Measurements from ENCODE around the gene CATSPERB. TPM values are rescaled to one million over a fixed set of nuclear protein-coding genes. Genes with fewer than 3 reads are reported as not detected.
"Not testable (repeated sequence)": the region's sequence is repeated elsewhere in the genome, so short reads cannot be mapped to it uniquely, and the experiment has no call there.

CATSPERB gene
- total and polyA plus RNA-seq, 11 donors, result 0.04 to 1.3 (median 0.26) TPM; not detected in 3

DNA sequence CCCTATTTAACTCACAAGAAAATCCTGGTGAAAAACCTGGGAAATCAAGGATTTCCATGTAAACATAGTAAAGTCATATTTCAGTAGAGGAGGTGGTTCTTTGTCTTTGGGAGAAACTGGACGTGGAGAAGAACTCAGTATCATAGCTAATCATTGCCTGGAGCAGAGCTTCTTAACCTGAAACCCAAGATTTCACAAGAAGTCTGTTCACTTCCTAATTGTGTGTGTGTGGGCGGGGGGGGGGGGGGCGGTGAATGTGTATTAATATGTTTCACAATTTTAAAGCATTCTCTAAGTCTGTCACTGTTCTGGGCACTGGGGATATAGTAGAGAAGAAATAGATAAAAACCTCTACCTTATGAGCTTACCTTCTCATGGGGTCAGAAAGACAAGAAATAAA lies 125.0 kb downstream of the CATSPERB start:
- 49 to 74% (median 56%) methylated on average over 3 of the region's 3 CpGs for WGBS, 4 donors
- ATAC-seq (no peak), DNase-seq (no peak)
- TF ChIP-seq POLR2A (IDR thresholded peaks at IDR 0.05) (no peak), CTCF (IDR thresholded peaks at IDR 0.05) (no peak)
- Histone ChIP-seq H3K27ac (no peak overlapping the region), H3K9me3 (no peaks in the 10 kb centered on the region), H3K27me3 (peaks cover 0 to 4% (median 0%) of the 10 kb centered on the region in 9 donors), H3K36me3 (no peaks in the 10 kb centered on the region), H3K4me3 (no peak overlapping the region), H3K4me1 (no peaks in the 10 kb centered on the region)
- intact Hi-C loops (cut with DNase I), result no loop called here

- ATAC-seq; H3K9me3 ChIP-seq; DNase-seq; H3K4me3 ChIP-seq; H3K27me3 ChIP-seq; H3K27ac ChIP-seq; intact Hi-C loops (cut with DNase I); H3K36me3 ChIP-seq; H3K4me1 ChIP-seq: not testable (repeated sequence)
- WGBS, 4 donors, result 25 to 65% (median 53%) methylated on average over 1 of the region's 1 CpG
Observed at GRCh38 chr14:91604611-91605010, 127.3 kb downstream of the CATSPERB start.

- Histone ChIP-seq H3K9me3 (peaks cover 0 to 15% (median 0%) of the 10 kb centered on the region in 12 donors), H3K4me3 (no peak overlapping the region), H3K36me3 (no peaks in the 10 kb centered on the region), H3K27me3 (peaks cover 0 to 7% (median 0%) of the 10 kb centered on the region in 9 donors), H3K4me1 (no peaks in the 10 kb centered on the region), H3K27ac (no peak overlapping the region)
- TF ChIP-seq POLR2A (IDR thresholded peaks at IDR 0.05) (no peak), CTCF (IDR thresholded peaks at IDR 0.05) (no peak)
- intact Hi-C loops (cut with DNase I), result no loop called here
- 67 to 76% (median 73%) methylated on average over 4 of the region's 4 CpGs for WGBS, 4 donors
- DNase-seq (no peak), ATAC-seq (no peak)
Observed at GRCh38 chr14:91599994-91600393, 131.9 kb downstream of the CATSPERB start.

- H3K9me3 ChIP-seq, result peaks cover 0 to 15% (median 0%) of the 10 kb centered on the region in 12 donors
- WGBS, 4 donors, result 78 to 96% (median 85%) methylated on average over 1 of the region's 1 CpG
- no peaks in the 10 kb centered on the region for H3K4me1 ChIP-seq
- ATAC-seq (no peak), DNase-seq (no peak)
- H3K4me3 ChIP-seq, result no peak overlapping the region
- no peaks in the 10 kb centered on the region for H3K36me3 ChIP-seq
- no peak overlapping the region for H3K27ac ChIP-seq
- TF ChIP-seq CTCF (IDR thresholded peaks at IDR 0.05) (no peak), POLR2A (IDR thresholded peaks at IDR 0.05) (no peak)
- intact Hi-C loops (cut with DNase I), result no loop called here
- H3K27me3 ChIP-seq, result peaks cover 0 to 6% (median 0%) of the 10 kb centered on the region in 9 donors
Observed at GRCh38 chr14:91595736-91596135, 136.2 kb downstream of the CATSPERB start.

- 94 to 98% (median 95%) methylated on average over 2 of the region's 2 CpGs for WGBS, 4 donors
- H3K4me3 ChIP-seq; intact Hi-C loops (cut with DNase I); H3K36me3 ChIP-seq; ATAC-seq; H3K27ac ChIP-seq; H3K27me3 ChIP-seq; DNase-seq; H3K4me1 ChIP-seq: not testable (repeated sequence)
- H3K9me3 ChIP-seq, result peaks cover 0 to 15% (median 0%) of the 10 kb centered on the region in 12 donors
Observed at GRCh38 chr14:91593957-91594356, 137.9 kb downstream of the CATSPERB start.

All from heart left ventricle (tissue), 16 donors.